K562 (cell line): ENCODE data around the gene MRNIP. TPM values are rescaled to one million over a fixed set of nuclear protein-coding genes. Genes with fewer than 3 reads are reported as not detected.
A peak's percentile ranks its signal among the peaks of the same experiment; 100 is the strongest.

Experiments used
- ETS2 ChIP-seq: IDR thresholded peaks from 2 replicates; pipeline ENCODE4 v1.6.1; 2016; ENCODE audit warnings: borderline replicate concordance, missing genetic modification characterization, mild to moderate bottlenecking, moderate library complexity, missing compliant biosample characterization; ENCODE audit not compliant: poor library complexity, severe bottlenecking
- HMGN3 ChIP-seq: IDR thresholded peaks from 2 replicates; pipeline ENCODE4 v1.6.1; 2011; ENCODE audit warnings: borderline replicate concordance, low read depth, mild to moderate bottlenecking, mixed read lengths, low read length; ENCODE audit not compliant: insufficient read length; ENCODE audit errors: extremely low read depth
- KDM5B ChIP-seq: fragments of 200-600 bp; sonication (generic); IDR thresholded peaks from 2 replicates; pipeline ENCODE4 v1.6.1; 2012; ENCODE audit warnings: low read depth, mild to moderate bottlenecking, moderate library complexity, low read length, control low read depth, inconsistent platforms; ENCODE audit not compliant: insufficient replicate concordance
- NR2C2 ChIP-seq, 2 experiments: fragments of 200-800 bp in 1 of 2; sonication (Bioruptor generic) in 1 of 2; sonication (generic) in 1 of 2; formaldehyde crosslinking in 1 of 2; IDR thresholded peaks; 2 replicates each; pipeline versions ENCODE4 v1.6.1 to v1.8.0; 2016 to 2022; ENCODE audit warnings: mild to moderate bottlenecking in 1 of 2, missing compliant biosample characterization in 1 of 2, missing genetic modification characterization in 1 of 2, missing genetic modification reagents in 1 of 2
- NRF1 ChIP-seq, 2 experiments: fragments of 450-650 bp; IDR thresholded peaks in 1 of 2; conservative IDR thresholded peaks in 1 of 2; 2 replicates each; pipeline ENCODE4 v1.6.1; 2014; ENCODE audit warnings: mild to moderate bottlenecking in 2 of 2
- PCBP2 ChIP-seq: fragments of 200-400 bp; formaldehyde crosslinking; IDR thresholded peaks from 2 replicates; pipeline ENCODE4 v1.6.1; 2018; ENCODE audit warnings: low read length, low read depth, mild to moderate bottlenecking, moderate library complexity; ENCODE audit not compliant: poor library complexity, severe bottlenecking
- SIN3A ChIP-seq, 2 experiments: fragments of 150-350 bp in 1 of 2; IDR thresholded peaks; 2 replicates each; pipeline ENCODE4 v1.6.1; 2011 to 2016; ENCODE audit warnings: borderline replicate concordance in 2 of 2, low read depth in 2 of 2, low read length in 2 of 2, mild to moderate bottlenecking in 2 of 2, moderate library complexity in 2 of 2; ENCODE audit not compliant: control insufficient read depth in 1 of 2
- SMAD2 ChIP-seq: fragments of 150-350 bp; IDR thresholded peaks from 2 replicates; pipeline ENCODE4 v1.6.1; 2014; ENCODE audit warnings: low read depth, mild to moderate bottlenecking, low read length
- SMARCE1 ChIP-seq: fragments of 450-650 bp; IDR thresholded peaks from 2 replicates; pipeline ENCODE4 v1.7.1; 2016; ENCODE audit warnings: mild to moderate bottlenecking
- TRIM24 ChIP-seq, 2 experiments: fragments of 450-650 bp; IDR thresholded peaks; 2 replicates each; pipeline ENCODE4 v1.6.1; 2016
- ZFP91 ChIP-seq: sonication (generic); formaldehyde crosslinking; IDR thresholded peaks from 2 replicates; pipeline ENCODE4 v1.8.0; 2022; ENCODE audit warnings: mild to moderate bottlenecking, missing genetic modification reagents
- ZFX ChIP-seq: sonication (generic); formaldehyde crosslinking; IDR thresholded peaks from 2 replicates; pipeline ENCODE4 v1.8.0; 2022; ENCODE audit warnings: mild to moderate bottlenecking, missing genetic modification reagents, moderate library complexity
- polyA plus RNA-seq, 8 experiments: library from polyadenylated mRNA; depleted of rRNA in 4 of 8; stranded (reverse) in 5 of 8; unstranded in 3 of 8; fragments of >200 nt; fragmentation: Nextera tagmentation in 2 of 8; fragmentation: Illumina TruSeq in 1 of 8; extraction: Ambion mirVana in 2 of 8; extraction: Trizol in 1 of 8; gene quantifications; 2 replicates each; pipeline versions ENCODE4 v1.2.1 to v1.2.3, GENCODE V29; 2011 to 2014; ENCODE audit warnings: inconsistent platforms in 1 of 8, missing spikeins in 1 of 8
- total RNA-seq, 7 experiments: library from RNA; depleted of rRNA in 6 of 7; stranded (reverse); fragments of >200 nt in 6 of 7; fragmentation: Illumina TruSeq in 2 of 7; extraction: Trizol in 2 of 7; gene quantifications; 2 replicates each; pipeline versions ENCODE4 v1.2.1 to v1.2.3, GENCODE V29; 2011 to 2021; ENCODE audit warnings: low replicate concordance in 1 of 7
- TF ChIP-seq, protein P1 (sequence below), 2 experiments: fragments of 450-650 bp in 1 of 2; sonication (generic) in 1 of 2; formaldehyde crosslinking in 1 of 2; IDR thresholded peaks; 2 replicates each; pipeline versions ENCODE4 v1.7.1 to v1.9.0; 2016 to 2022; ENCODE audit warnings: inconsistent platforms in 1 of 2, mild to moderate bottlenecking in 1 of 2, missing genetic modification reagents in 1 of 2

The MRNIP gene
- total and polyA plus RNA-seq, 9 of the 15 experiments (the other 6 are each of a cell fraction or from before 2014, with no cell fraction given) = 3.6 to 39.0 (median 16.8) TPM

- no peak for TF ChIP-seq SMARCE1
- TF ChIP-seq, protein P1, sequence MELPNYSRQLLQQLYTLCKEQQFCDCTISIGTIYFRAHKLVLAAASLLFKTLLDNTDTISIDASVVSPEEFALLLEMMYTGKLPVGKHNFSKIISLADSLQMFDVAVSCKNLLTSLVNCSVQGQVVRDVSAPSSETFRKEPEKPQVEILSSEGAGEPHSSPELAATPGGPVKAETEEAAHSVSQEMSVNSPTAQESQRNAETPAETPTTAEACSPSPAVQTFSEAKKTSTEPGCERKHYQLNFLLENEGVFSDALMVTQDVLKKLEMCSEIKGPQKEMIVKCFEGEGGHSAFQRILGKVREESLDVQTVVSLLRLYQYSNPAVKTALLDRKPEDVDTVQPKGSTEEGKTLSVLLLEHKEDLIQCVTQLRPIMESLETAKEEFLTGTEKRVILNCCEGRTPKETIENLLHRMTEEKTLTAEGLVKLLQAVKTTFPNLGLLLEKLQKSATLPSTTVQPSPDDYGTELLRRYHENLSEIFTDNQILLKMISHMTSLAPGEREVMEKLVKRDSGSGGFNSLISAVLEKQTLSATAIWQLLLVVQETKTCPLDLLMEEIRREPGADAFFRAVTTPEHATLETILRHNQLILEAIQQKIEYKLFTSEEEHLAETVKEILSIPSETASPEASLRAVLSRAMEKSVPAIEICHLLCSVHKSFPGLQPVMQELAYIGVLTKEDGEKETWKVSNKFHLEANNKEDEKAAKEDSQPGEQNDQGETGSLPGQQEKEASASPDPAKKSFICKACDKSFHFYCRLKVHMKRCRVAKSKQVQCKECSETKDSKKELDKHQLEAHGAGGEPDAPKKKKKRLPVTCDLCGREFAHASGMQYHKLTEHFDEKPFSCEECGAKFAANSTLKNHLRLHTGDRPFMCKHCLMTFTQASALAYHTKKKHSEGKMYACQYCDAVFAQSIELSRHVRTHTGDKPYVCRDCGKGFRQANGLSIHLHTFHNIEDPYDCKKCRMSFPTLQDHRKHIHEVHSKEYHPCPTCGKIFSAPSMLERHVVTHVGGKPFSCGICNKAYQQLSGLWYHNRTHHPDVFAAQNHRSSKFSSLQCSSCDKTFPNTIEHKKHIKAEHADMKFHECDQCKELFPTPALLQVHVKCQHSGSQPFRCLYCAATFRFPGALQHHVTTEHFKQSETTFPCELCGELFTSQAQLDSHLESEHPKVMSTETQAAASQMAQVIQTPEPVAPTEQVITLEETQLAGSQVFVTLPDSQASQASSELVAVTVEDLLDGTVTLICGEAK (IDR thresholded peaks at IDR 0.05) = no peak
- TF ChIP-seq, protein P1 (CRISPR knock-in tag; IDR thresholded peaks at IDR 0.05) = no peak
- TF ChIP-seq SMAD2 = no peak
- 0 out of 2 replicates have a peak, but pooled peaks have one; percentile 26 for TF ChIP-seq ZFP91
- 0 out of 2 replicates have a peak, but pooled peaks have one; percentile 58 for TF ChIP-seq NR2C2 (CRISPR knock-in tag; IDR thresholded peaks at IDR 0.05)
- no peak for TF ChIP-seq NR2C2 (tag; IDR thresholded peaks at IDR 0.05)
- TF ChIP-seq SIN3A (IDR thresholded peaks at IDR 0.05; ENCODE audit: borderline replicate concordance in 2 of 2, control insufficient read depth in 1 of 2, low read depth in 2 of 2, low read length in 2 of 2) = peak; percentile 17 to 26; a peak in 2 of 4 replicates
- TF ChIP-seq KDM5B = no peak
- no peak for TF ChIP-seq ETS2 (tag)
- peak; percentile 78 for TF ChIP-seq ZFX (CRISPR knock-in tag)
- peak; percentile 55 for TF ChIP-seq HMGN3
- no peak for TF ChIP-seq PCBP2
- no peak for TF ChIP-seq TRIM24 (IDR thresholded peaks at IDR 0.05)
- TF ChIP-seq NRF1 (conservative IDR thresholded peaks at IDR 0.05 in 1 of 2, IDR thresholded peaks at IDR 0.05 in 1 of 2) = peak; percentile 18 to 19; a peak in 1 of 4 replicates
Observed at GRCh38 chr5:179805529-179806249, 52.9 kb downstream of the MRNIP start (continued).
